WI38 (cell line): ENCODE results near the gene ANTXR1.

ENCODE experiments used
- H3K4me3 ChIP-seq: 2 replicates; pipeline ENCODE4 v1.5.1; 2011; ENCODE audit warnings: low read depth, mild to moderate bottlenecking, control low read depth, low read length
- CTCF ChIP-seq: IDR thresholded peaks from 2 replicates; pipeline ENCODE4 v1.5.1; 2012; ENCODE audit warnings: low read depth, mild to moderate bottlenecking, control low read depth, low read length

The ANTXR1 gene

GRCh38 chr2:69013840-69014821 is 1.2 kb downstream of the ANTXR1 start:
- TF ChIP-seq CTCF, result no peak
- H3K4me3 ChIP-seq, result peak overlapping the region; percentile 79

- no peak overlapping the region for H3K4me3 ChIP-seq
- TF ChIP-seq CTCF, result no peak
Observed at GRCh38 chr2:69017080-69017479, 4.1 kb downstream of the ANTXR1 start.

- no peak overlapping the region for H3K4me3 ChIP-seq
- no peak for TF ChIP-seq CTCF
Observed at GRCh38 chr2:69017835-69018234, 4.9 kb downstream of the ANTXR1 start.

- TF ChIP-seq CTCF, result no peak
- H3K4me3 ChIP-seq, result no peak overlapping the region
Observed at GRCh38 chr2:69018678-69019095, 5.7 kb downstream of the ANTXR1 start.

- H3K4me3 ChIP-seq, result no peak overlapping the region
- no peak for TF ChIP-seq CTCF
Observed at GRCh38 chr2:69020496-69021426, 7.8 kb downstream of the ANTXR1 start.

GRCh38 chr2:69021727-69022126 is 8.7 kb downstream of the ANTXR1 start:
- no peak overlapping the region for H3K4me3 ChIP-seq
- no peak for TF ChIP-seq CTCF
